ENCODE data around the gene HTR7.
"Not testable (repeated sequence)": the region's sequence is repeated elsewhere in the genome, so short reads cannot be mapped to it uniquely, and the experiment has no call there.

The HTR7 gene

DNA sequence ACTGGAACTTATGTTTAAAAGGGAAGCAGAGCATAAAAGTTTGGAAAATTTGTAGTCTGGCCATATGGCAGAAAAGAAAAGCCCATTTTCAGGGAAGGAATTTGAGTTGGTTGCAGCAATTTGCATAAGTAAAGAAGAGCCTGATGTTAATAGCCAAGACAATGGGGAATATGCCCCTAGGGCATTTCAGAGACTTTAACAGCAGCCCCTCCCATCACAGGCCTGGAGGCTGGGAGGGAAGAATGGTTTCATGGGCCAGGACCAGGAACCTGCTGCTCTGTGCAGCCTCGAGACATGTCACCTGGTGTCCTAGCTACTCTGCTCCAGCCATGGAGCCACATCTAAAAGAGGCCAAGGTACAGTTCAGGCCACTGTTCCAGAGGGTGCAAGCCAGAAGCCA, 35.3 kb downstream of the HTR7 start:
- DNase-seq (ENCODE audit: low read depth) = no peak
- H3K4me3 ChIP-seq (ENCODE audit: low read depth, low read length) = no peak overlapping the region
- TF ChIP-seq, protein P1, sequence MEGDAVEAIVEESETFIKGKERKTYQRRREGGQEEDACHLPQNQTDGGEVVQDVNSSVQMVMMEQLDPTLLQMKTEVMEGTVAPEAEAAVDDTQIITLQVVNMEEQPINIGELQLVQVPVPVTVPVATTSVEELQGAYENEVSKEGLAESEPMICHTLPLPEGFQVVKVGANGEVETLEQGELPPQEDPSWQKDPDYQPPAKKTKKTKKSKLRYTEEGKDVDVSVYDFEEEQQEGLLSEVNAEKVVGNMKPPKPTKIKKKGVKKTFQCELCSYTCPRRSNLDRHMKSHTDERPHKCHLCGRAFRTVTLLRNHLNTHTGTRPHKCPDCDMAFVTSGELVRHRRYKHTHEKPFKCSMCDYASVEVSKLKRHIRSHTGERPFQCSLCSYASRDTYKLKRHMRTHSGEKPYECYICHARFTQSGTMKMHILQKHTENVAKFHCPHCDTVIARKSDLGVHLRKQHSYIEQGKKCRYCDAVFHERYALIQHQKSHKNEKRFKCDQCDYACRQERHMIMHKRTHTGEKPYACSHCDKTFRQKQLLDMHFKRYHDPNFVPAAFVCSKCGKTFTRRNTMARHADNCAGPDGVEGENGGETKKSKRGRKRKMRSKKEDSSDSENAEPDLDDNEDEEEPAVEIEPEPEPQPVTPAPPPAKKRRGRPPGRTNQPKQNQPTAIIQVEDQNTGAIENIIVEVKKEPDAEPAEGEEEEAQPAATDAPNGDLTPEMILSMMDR (IDR thresholded peaks at IDR 0.05; ENCODE audit: low read depth, low read length, missing control alignments) = no peak

DNA sequence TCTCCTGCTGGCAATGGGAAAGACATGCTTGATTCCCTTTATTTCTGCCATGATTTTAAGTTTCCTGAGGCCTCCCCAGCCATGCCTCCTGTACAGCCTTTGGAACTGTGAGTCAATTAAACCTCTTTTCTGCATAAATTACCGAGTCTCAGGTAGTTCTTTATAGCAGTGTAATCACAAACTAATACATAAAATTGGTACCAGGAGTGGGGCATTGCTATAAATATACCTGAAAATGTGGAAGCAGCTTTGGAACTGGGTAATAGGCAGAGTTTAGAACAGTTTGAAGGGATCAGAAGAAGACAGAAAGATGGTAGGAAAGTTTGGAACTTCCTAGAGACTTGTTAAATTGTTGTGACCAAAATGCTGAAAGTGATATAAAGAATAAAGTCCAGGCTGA, 36.0 kb downstream of the HTR7 start:
- not testable (repeated sequence) for H3K4me3 ChIP-seq (ENCODE audit: low read depth, low read length); DNase-seq (ENCODE audit: low read depth)

DNA sequence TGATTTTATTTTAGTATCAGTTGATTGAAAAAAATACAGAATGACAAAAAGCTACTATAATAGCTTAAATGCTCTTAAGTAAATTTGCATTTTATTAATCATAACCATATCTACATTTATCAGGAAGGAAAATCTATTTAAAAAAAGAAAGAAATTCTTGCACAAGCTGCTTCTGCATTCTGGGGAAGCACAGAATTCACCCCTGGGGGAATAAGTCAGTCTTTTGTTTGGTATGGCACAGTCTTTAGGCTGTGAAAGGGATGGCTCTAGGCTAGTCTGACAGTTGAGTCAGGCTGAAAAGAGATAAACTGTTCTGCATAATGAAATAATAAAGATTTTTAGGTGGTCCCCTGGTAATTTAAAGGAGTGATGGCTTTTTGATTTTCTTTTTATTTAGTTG, 37.9 kb downstream of the HTR7 start:
- H3K4me3 ChIP-seq (ENCODE audit: low read depth, low read length) = no peak overlapping the region
- TF ChIP-seq, protein P1 (IDR thresholded peaks at IDR 0.05; ENCODE audit: low read depth, low read length, missing control alignments) = no peak
- DNase-seq (ENCODE audit: low read depth) = no peak

DNA sequence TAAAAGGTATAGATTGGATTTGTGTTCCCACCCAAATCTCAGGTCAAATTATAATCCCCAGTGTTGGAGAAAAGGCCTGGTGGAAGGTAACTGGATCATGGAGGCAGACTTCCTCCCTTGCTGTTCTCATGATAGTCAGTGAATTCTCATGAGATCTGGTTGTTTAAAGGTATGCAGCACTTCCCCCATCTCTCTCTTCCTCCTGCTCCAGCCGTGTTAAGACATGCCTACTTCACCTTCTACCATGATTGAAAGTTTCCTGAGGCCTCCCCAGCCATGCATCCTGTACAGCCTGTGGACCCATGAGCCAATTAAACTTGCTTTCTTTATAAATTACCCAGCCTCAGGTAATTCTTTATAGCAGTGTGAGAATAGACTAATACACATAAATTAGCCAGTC, 39.1 kb downstream of the HTR7 start:
- H3K4me3 ChIP-seq (ENCODE audit: low read depth, low read length) = no peak overlapping the region
- TF ChIP-seq, protein P1 (IDR thresholded peaks at IDR 0.05; ENCODE audit: low read depth, low read length, missing control alignments) = no peak
- DNase-seq (ENCODE audit: low read depth) = no peak

DNA sequence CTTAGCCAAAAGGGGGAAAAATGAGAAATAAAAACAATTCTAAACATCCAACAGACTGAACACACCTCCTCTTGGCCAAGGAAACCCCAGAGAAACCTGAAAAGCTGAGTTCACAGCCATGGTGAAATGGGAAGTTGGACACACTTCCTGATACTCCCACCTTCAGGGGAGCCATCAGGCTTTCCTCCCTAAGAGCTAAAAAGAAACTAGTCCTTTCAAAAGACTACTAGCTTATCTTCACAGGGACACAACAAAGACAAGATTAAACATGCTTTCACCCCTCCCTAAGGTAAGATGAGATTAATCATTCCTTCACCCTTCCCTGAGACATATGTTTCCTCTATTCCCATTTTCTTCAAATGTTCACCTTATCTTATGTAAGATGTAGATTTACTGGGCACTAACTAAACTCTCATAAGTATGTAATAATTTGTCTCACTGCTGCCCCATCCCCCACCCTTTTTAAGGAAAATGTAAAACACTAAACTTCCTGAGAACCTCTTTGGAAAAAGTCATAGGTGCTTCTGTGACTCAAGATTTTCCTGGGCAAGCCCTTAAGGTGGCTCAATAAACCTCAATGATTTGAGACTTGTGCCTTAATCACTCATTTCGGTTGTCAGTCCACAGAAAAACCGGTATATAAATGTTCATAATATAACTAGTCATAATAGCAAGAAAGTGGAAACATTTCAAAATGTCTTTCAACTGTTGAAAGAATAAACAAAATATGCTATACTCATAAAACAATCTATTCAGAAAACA, 40.5 kb downstream of the HTR7 start:
- DNase-seq (ENCODE audit: low read depth) = no peak
- H3K4me3 ChIP-seq (ENCODE audit: low read depth, low read length) = no peak overlapping the region
- TF ChIP-seq, protein P1 (IDR thresholded peaks at IDR 0.05; ENCODE audit: low read depth, low read length, missing control alignments) = no peak

DNA sequence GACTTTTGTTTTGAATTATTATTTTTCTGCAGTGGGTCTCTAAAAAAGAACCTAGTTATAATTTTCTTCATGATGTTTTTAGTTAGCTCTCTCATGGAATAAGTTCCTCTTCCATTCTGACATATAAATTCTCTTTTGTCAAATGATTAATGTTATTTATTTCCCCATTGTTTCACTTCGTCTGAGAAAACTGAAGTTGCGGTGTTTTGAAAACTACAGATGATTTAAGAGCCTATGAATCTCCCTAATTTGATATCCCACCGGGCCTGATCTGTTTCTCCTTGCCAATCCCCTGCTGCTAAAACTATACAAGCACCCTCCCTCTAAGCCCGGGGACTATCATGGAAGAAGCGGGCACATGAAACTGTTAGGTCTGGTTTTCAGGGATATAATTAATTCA, 41.4 kb downstream of the HTR7 start:
- no peak for DNase-seq (ENCODE audit: low read depth)
- TF ChIP-seq, protein P1 (IDR thresholded peaks at IDR 0.05; ENCODE audit: low read depth, low read length, missing control alignments) = no peak
- H3K4me3 ChIP-seq (ENCODE audit: low read depth, low read length) = no peak overlapping the region

DNA sequence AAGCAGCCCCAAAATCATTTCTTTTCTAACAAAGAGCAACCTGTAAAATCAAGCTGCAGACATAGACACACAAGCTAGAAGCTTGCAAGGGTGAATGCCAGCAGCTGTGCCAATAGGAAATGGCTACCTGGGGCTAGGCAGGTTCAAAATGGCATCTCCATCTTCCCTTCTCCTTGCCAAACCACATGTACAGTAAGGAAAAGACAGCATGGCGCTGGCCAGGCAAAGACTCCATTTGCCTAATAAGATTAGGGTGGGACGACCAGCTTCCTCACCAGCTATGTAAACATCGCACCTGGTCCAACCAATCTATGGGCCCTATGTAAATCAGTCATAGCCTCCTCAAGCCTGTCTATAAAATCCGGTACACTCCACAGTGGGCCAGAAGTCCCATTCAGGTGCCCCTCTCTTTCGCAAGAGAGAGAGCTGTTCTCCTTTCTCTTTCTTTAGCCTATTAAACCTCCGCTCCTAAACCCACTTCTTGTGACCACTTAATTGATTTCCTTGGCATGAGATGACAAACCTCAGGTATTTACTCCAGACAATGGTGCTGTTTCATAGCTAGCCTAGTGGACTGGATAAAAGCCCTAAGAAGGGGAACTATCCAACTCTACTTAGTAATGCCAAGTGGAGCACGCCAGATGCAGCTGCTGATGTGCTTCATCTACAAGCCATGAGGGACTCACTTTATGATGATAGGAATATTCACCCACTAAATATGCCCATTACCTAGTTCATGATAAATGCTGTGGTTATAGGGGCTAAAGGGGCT, 44.1 kb downstream of the HTR7 start:
- DNase-seq (ENCODE audit: low read depth) = no peak
- TF ChIP-seq, protein P1 (IDR thresholded peaks at IDR 0.05; ENCODE audit: low read depth, low read length, missing control alignments) = no peak
- no peak overlapping the region for H3K4me3 ChIP-seq (ENCODE audit: low read depth, low read length)

DNA sequence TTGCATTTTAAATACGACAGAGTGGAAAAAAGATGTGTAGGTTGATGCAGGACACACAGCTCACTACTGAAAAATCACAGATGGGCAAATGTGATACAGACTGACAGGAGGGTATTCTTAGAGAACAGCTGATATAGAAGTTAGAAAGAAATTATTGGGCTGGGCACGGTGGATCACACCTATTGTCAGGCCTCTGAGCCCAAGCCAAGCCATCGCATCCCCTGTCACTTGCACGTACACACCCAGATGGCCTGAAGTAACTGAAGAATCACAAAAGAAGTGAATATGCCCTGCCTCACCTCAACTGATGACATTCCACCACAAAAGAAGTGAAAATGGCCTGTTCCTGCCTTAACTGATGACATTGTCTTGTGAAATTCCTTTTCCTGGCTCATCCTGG, 50.7 kb downstream of the HTR7 start:
- DNase-seq (ENCODE audit: low read depth); H3K4me3 ChIP-seq (ENCODE audit: low read depth, low read length): not testable (repeated sequence)
